A549 (cell line): ENCODE data around the gene PLPP2.

Experiments used
- FOSL2 ChIP-seq, 2 experiments: fragments of 450-650 bp in 1 of 2; fragments of >200 bp in 1 of 2; sonication (Bioruptor Twin) in 1 of 2; formaldehyde crosslinking; IDR thresholded peaks; 2 replicates each; pipeline versions ENCODE4 v1.5.0 to v1.6.1; 2016 to 2020; ENCODE audit warnings: mild to moderate bottlenecking in 1 of 2, moderate library complexity in 1 of 2
- TF ChIP-seq, protein P1 (sequence below): fragments of >200 bp; sonication (Bioruptor Twin); formaldehyde crosslinking; IDR thresholded peaks from 3 replicates; pipeline ENCODE4 v1.5.1; 2016

DNA sequence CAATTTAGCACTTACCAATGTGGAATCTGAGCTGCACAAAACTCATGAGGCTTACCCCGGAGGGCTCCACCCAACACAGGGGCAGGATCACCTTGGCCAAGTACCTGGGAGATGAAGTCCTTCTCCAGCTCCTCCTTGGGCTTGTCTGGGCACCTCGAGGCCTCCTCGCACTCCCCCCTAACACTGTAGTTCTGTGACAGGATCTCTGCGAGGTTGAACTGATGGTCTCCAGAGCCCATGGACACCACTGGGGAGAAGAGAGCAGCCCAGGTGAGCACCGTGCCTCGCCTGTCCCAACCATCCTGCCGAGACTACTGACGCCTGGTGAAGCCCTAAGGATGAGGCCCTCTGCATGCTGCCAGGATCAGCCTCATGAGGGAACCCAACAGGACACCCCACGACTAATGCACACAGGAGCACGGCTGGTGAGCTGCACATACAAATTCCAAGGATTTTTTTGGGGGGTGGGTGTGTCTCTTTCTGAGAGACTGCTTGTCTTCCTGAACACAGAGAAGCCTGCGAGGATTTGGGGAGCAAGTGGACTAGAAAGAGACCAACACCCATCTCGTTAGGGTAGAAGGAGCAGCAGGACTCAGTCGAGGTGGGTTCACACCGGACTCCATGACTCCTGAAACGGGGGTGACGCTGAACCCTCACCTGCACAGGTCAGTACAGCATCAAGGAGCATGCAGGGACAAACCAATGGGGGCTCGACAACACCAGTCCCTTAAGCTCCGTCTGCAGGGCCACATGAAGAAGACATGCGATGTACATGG, 43.3 kb upstream of the PLPP2 start:
- TF ChIP-seq, protein P1, sequence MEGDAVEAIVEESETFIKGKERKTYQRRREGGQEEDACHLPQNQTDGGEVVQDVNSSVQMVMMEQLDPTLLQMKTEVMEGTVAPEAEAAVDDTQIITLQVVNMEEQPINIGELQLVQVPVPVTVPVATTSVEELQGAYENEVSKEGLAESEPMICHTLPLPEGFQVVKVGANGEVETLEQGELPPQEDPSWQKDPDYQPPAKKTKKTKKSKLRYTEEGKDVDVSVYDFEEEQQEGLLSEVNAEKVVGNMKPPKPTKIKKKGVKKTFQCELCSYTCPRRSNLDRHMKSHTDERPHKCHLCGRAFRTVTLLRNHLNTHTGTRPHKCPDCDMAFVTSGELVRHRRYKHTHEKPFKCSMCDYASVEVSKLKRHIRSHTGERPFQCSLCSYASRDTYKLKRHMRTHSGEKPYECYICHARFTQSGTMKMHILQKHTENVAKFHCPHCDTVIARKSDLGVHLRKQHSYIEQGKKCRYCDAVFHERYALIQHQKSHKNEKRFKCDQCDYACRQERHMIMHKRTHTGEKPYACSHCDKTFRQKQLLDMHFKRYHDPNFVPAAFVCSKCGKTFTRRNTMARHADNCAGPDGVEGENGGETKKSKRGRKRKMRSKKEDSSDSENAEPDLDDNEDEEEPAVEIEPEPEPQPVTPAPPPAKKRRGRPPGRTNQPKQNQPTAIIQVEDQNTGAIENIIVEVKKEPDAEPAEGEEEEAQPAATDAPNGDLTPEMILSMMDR, result no peak
- TF ChIP-seq FOSL2 (IDR thresholded peaks at IDR 0.05), result no peak
- no peak for TF ChIP-seq FOSL2 (CRISPR knock-in tag; IDR thresholded peaks at IDR 0.05)
